MM.1S (cell line): ENCODE results near the gene MIEN1.

Experiments
- DNase-seq: peaks from one replicate; pipeline ENCODE4 v3.0.0-alpha.2; 2015
- H2AFZ ChIP-seq: fragments of 300-600 bp; sonication (generic); 2 replicates; pipeline ENCODE4 v1.6.0; 2016; ENCODE audit warnings: antibody characterized with exemption, low read length
- H3F3A ChIP-seq: fragments of 300-600 bp; sonication (generic); 2 replicates; pipeline ENCODE4 v1.6.1; 2016; ENCODE audit warnings: mild to moderate bottlenecking, antibody characterized with exemption, low read length, moderate library complexity, mixed read lengths; ENCODE audit not compliant: insufficient read depth
- H3K27ac ChIP-seq: fragments of 300-600 bp; sonication (generic); 2 replicates; pipeline ENCODE4 v1.5.1; 2016; ENCODE audit warnings: mild to moderate bottlenecking, low read length
- H3K27me3 ChIP-seq: fragments of 300-600 bp; sonication (generic); replicated peaks from 2 replicates; pipeline ENCODE4 v1.6.0; 2016; ENCODE audit warnings: low read length; ENCODE audit not compliant: insufficient read depth
- H3K36me3 ChIP-seq: fragments of 300-600 bp; sonication (generic); replicated peaks from 2 replicates; pipeline ENCODE4 v1.6.1; 2016; ENCODE audit warnings: mild to moderate bottlenecking, low read length, mixed read lengths; ENCODE audit not compliant: insufficient read depth
- H3K4me1 ChIP-seq: fragments of 300-600 bp; sonication (generic); 2 replicates; pipeline ENCODE4 v1.6.1; 2016; ENCODE audit warnings: low read length, mixed read lengths
- H3K4me2 ChIP-seq: fragments of 300-600 bp; sonication (generic); 2 replicates; pipeline ENCODE4 v1.6.0; 2016; ENCODE audit warnings: low read depth, low read length
- H3K4me3 ChIP-seq: fragments of 300-600 bp; sonication (generic); 2 replicates; pipeline ENCODE4 v1.5.1; 2016; ENCODE audit warnings: low read length, mixed read lengths
- H3K79me2 ChIP-seq: fragments of 300-600 bp; sonication (generic); 2 replicates; pipeline ENCODE4 v1.6.1; 2016; ENCODE audit warnings: mixed run types, low read length, mixed read lengths
- H3K9ac ChIP-seq: fragments of 300-600 bp; sonication (generic); 2 replicates; pipeline ENCODE4 v1.6.1; 2016; ENCODE audit warnings: low read length, mixed read lengths
- H3K9me2 ChIP-seq: fragments of 300-600 bp; sonication (generic); replicated peaks from 2 replicates; pipeline ENCODE4 v1.6.1; 2016; ENCODE audit warnings: mild to moderate bottlenecking, low read length, mixed read lengths; ENCODE audit not compliant: insufficient read depth
- H3K9me3 ChIP-seq: fragments of 300-600 bp; sonication (generic); replicated peaks from 2 replicates; pipeline ENCODE4 v1.6.1; 2016; ENCODE audit warnings: mild to moderate bottlenecking, low read length, mixed read lengths; ENCODE audit not compliant: insufficient read depth
- H4K20me1 ChIP-seq: fragments of 300-600 bp; sonication (generic); 2 replicates; pipeline ENCODE4 v1.6.1; 2016; ENCODE audit warnings: mild to moderate bottlenecking, low read length, moderate library complexity, mixed read lengths; ENCODE audit not compliant: insufficient read depth
- EZH2 ChIP-seq: fragments of 300-600 bp; sonication (generic); optimal IDR thresholded peaks from 2 replicates; pipeline ENCODE3; 2017; ENCODE audit warnings: low read depth, mild to moderate bottlenecking, antibody characterized with exemption, low read length, mixed read lengths
- EZH2phosphoT487 ChIP-seq: fragments of 300-600 bp; sonication (generic); IDR thresholded peaks from 2 replicates; pipeline ENCODE4 v1.6.1; 2018; ENCODE audit warnings: antibody characterized with exemption, low read length
- TF ChIP-seq, protein P1 (sequence below): fragments of 300-600 bp; sonication (generic); IDR thresholded peaks from 2 replicates; pipeline ENCODE4 v1.5.1; 2016; ENCODE audit warnings: antibody characterized with exemption, low read length, mixed read lengths

MIEN1 gene

DNA sequence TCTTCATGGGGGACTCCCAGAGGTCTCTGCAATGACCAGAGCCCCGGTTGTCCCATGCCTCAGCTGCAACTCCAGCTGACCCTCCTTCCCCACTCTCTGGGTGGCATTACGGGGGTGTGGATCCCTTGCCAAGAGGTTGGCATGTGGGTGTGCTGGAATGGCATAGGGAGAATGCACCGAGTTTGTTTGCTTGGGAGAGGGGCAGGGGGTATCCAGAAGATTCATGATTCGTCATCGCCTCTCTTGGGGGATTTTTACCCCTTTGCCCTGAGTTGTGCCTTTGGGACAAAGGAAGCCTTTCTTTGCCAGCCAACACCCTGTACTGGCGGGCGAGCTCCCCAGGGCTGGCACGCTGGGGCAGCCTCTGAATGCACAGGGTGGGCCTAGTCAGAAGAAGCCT lies 23.9 kb downstream of the MIEN1 start:
- Histone ChIP-seq H3K4me1 (peaks cover 27% of the 10 kb centered on the region), H3K27ac (no peak overlapping the region), H3K9me3 (no peaks in the 10 kb centered on the region), H4K20me1 (no peaks in the 10 kb centered on the region), H3K9me2 (no peaks in the 10 kb centered on the region), H3K36me3 (no peaks in the 10 kb centered on the region), H3K79me2 (no peaks in the 10 kb centered on the region), H3K4me2 (no peak overlapping the region), H3K4me3 (no peak overlapping the region), H2AFZ (no peak overlapping the region), H3K9ac (no peak overlapping the region), H3K27me3 (no peaks in the 10 kb centered on the region), H3F3A (no peaks in the 10 kb centered on the region)
- no peak for DNase-seq
- TF ChIP-seq, protein P1, sequence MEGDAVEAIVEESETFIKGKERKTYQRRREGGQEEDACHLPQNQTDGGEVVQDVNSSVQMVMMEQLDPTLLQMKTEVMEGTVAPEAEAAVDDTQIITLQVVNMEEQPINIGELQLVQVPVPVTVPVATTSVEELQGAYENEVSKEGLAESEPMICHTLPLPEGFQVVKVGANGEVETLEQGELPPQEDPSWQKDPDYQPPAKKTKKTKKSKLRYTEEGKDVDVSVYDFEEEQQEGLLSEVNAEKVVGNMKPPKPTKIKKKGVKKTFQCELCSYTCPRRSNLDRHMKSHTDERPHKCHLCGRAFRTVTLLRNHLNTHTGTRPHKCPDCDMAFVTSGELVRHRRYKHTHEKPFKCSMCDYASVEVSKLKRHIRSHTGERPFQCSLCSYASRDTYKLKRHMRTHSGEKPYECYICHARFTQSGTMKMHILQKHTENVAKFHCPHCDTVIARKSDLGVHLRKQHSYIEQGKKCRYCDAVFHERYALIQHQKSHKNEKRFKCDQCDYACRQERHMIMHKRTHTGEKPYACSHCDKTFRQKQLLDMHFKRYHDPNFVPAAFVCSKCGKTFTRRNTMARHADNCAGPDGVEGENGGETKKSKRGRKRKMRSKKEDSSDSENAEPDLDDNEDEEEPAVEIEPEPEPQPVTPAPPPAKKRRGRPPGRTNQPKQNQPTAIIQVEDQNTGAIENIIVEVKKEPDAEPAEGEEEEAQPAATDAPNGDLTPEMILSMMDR: no peak
- TF ChIP-seq EZH2 (no peak), EZH2phosphoT487 (no peak)

DNA sequence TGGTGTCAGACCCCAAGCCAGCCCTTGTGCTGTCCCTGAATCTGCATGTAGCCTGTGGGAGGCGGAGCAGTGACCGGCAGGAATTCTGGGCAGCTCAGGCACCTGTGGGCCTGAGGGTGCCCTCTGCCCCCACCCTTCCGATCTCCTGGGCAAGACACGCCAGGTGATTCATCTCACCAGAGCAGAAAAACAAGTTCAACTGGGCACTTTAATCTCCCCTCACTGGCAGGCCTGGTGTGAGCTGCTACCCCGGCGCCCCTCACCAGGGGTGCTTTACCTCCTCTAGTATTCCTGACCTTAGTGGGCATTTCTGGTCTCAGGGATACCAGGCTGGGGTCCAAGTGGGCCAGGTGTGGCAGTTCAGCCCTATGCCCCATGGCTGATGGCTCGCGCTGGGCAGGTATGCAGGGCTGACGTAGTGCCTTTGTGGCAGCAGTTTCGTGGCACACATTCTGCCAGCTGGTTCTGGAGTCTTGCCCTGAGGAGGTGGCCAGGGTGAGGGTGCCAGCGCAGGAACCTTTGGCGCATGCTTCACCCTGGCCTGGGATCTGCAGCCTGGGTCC lies 24.5 kb downstream of the MIEN1 start:
- H3K79me2 ChIP-seq: no peaks in the 10 kb centered on the region
- no peaks in the 10 kb centered on the region for H3K36me3 ChIP-seq
- H3K4me3 ChIP-seq: no peak overlapping the region
- peaks cover 27% of the 10 kb centered on the region for H3K4me1 ChIP-seq
- no peak overlapping the region for H3K27ac ChIP-seq
- no peaks in the 10 kb centered on the region for H3F3A ChIP-seq
- no peak overlapping the region for H2AFZ ChIP-seq
- no peaks in the 10 kb centered on the region for H3K9me2 ChIP-seq
- TF ChIP-seq, protein P1: no peak
- TF ChIP-seq EZH2phosphoT487 (no peak), EZH2 (no peak)
- no peak for DNase-seq
- no peak overlapping the region for H3K4me2 ChIP-seq
- no peaks in the 10 kb centered on the region for H3K27me3 ChIP-seq
- no peaks in the 10 kb centered on the region for H4K20me1 ChIP-seq
- H3K9ac ChIP-seq: no peak overlapping the region
- no peaks in the 10 kb centered on the region for H3K9me3 ChIP-seq

DNA sequence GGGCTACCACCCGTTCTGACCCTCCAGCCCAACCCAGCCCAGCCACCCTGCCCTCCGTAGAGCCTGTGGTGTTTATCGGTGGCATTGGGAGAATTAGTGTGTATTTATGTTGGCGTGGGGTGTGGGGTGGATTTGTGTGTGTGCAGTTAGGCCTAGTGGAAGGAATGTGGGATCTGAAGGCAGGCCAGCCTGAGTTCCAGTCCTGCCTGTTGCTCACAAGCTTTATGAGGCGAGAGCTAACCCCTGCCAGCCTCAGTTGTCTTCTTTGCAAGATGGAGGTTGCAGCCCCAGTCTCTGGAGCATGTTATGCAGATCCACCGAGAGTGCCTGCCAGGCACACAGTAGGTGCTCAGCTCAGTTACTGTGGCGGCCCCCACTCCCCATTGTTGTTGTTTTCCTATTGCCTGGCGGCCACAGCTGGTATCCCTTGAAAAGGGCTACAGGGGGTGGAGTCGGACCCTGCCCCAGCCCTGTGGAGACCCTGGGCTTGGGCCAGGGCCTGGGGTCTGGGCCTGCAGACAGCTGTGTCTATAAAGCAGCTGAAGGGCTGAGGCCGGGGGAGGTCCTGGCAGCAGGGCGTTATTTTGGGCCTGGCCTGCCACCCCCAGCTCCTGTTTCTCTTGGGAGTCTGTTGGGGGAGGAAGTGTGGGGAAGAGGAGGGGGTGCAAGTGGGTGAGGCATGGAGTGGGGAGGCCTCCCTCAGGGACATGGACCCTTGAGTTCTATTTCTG lies 25.3 kb downstream of the MIEN1 start:
- no peak for TF ChIP-seq EZH2
- TF ChIP-seq, protein P1: no peak
- no peak for TF ChIP-seq EZH2phosphoT487
- Histone ChIP-seq H3K4me3 (no peak overlapping the region), H3K27ac (no peak overlapping the region), H3F3A (no peaks in the 10 kb centered on the region), H3K36me3 (no peaks in the 10 kb centered on the region), H3K4me2 (no peak overlapping the region), H3K79me2 (no peaks in the 10 kb centered on the region), H3K9me3 (no peaks in the 10 kb centered on the region), H3K9ac (no peak overlapping the region), H3K9me2 (no peaks in the 10 kb centered on the region), H3K27me3 (no peaks in the 10 kb centered on the region), H3K4me1 (peaks cover 27% of the 10 kb centered on the region), H4K20me1 (no peaks in the 10 kb centered on the region), H2AFZ (no peak overlapping the region)
- no peak for DNase-seq
